GM18867 (cell line): ENCODE results near the gene CD300LB.
"Not testable (repeated sequence)": the region's sequence is repeated elsewhere in the genome, so short reads cannot be mapped to it uniquely, and the experiment has no call there.

ENCODE experiments used
- ATAC-seq: cut with Tn5 transposase; IDR thresholded peaks from one replicate; pipeline ENCODE4 v1.9.1; 2021; ENCODE audit warnings: mild to moderate bottlenecking, moderate library complexity; ENCODE audit not compliant: unreplicated experiment

Gene CD300LB

DNA sequence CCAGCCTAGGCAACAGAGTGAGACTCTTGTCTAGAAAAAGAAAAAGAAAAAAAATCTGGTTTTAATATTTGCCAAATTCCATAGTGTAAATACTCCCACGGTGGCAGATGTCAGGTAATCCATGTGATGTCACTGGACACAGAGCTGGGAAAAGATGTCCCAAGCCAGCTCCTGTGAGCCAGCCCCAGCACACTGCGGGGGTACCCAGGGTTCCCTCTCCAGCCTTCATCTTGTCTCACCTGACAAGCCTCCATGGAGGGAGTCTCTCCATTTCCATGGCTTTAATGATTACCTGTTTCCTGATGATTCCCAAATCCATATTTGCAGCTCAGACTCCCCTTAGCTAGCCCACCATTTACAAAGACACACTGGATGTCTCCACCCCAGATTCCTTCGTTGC, 4.6 kb downstream of the CD300LB start:
- ATAC-seq, result no peak

- ATAC-seq, result no peak
Observed at GRCh38 chr17:74525781-74526288, 5.4 kb downstream of the CD300LB start.

- no peak for ATAC-seq
Observed at GRCh38 chr17:74525465-74525725, 5.9 kb downstream of the CD300LB start.

DNA sequence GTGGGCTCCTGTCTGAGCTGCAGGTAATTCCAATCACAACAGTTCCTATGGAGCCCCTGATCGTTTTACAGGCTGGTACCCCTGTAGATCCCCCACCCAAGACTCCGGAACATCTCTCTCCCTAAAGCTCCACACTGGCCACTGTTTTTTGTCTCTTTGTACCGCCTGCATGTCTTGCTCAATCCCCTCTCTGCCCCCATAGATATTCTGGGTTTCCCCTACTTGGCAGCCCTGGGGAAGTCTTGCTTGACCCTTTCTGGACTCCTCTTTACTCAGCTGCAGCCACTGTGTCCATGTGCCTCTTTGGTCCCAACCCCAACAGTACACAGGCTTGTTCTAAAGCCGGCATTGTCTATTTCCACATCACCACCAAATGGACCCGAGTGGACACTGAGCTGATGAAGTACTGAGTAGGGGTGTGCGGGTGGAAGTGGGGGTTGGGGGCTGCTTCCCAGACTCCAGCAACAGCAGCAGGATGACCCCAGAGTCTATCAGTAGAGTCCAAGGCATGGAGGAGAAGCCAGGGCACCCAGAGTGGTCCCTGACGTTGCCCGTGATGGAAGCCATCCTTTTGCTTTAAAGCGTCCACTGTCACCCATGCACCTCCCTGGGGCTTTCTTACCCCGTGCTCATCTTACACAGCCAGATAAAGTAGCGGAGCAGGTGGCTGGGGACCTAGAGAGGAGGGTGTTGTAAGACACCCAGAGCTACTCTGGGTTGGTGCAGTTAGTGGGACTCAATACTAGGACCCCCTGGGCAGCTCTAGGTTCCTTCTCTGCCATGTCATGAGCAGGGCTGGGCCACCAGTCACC, 6.4 kb downstream of the CD300LB start:
- no peak for ATAC-seq

DNA sequence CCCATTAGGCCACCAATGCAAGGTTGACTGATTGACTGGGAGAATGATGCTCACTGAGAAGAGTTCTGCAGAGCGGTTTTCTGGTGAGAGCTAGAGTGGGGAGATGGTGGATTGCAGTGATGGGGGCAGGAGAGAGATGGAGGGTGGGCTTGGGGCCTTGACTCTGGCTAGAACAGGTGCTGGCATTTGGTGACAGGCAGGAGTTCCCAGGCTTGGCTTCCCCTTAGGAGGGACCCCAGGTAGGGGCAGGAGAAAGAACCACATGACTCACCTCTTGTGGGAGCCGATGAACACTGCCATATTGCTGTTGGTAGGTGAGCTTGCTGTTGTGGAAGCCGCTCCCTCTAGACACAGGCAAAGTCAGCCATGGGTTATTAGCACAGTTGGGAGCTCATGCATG, 8.0 kb downstream of the CD300LB start:
- ATAC-seq, result no peak

DNA sequence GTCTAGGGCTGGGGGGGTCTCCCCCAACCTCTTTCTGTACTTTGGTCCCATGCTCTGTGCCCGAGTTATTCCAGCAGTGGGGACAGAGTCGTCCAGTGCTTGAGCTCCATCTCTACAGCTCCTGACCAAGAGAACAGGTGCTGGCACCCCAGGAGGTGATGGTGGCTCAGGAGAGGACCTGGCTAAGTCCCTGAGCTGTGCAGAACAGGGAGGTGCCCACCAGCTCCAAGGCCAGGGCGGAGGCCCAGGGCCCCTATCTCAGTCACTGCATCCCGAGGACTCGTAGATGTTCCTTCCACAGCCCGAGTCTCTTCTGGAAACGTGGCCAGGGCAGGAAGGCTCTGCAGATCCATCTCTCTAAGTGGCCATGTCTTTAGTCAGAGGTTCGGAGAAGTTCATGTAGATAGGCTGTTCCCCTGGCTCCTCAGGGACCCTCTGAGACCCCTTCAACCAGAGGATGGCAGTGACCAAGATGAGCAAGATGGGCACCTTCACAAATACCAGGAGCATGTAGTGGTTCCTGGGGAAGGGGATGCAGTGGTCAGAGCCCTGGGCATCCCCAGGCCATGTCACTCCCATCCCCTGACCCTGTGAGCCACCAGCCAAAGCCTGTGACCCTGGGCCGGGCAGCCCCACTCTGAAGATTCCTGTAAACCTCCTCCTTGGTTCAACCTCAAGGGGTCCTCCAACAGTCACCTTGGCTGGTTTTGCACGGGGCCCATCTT, 8.7 kb downstream of the CD300LB start:
- ATAC-seq, result no peak

GRCh38 chr17:74521701-74522201, 9.5 kb downstream of the CD300LB start:
- ATAC-seq, result no peak

DNA sequence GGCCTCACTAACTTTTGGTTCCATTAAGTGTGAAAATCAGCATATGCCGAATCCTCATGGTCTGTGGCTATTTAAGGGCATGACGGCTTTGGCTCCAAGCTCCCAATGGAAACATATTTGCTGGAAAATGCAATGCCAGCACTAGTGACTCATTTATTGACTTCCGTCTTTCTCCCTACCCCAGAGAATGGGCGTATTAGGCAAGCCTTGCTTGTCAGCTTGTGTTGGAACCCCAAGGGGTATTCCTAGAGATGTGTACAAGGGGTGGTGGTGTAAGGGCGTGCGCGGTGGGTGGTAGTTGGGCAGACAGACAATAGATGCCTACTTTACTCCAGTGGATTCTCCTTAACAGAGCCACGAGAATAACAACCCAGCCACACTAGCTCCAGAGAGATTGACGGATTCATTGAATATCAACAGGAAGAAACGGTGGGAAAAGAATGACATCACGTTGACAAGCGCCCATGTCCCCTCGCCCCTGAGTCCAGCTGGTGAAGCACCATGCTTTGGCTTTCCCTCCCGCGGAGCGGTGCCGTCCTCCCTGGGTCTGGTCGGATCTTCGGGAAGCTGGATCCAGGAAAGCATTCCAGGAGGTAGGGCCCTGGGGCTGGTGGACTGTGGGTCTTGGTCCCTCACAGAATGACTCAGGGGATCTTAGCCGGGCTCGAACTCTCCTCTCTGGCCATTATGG, 10.3 kb downstream of the CD300LB start:
- ATAC-seq, result no peak

- no peak for ATAC-seq
Observed at GRCh38 chr17:74520016-74520434, 11.2 kb downstream of the CD300LB start.

- ATAC-seq, result not testable (repeated sequence)
Observed at GRCh38 chr17:74518413-74518981, 12.8 kb downstream of the CD300LB start.

GRCh38 chr17:74516561-74517328, 14.5 kb downstream of the CD300LB start:
- ATAC-seq, result no peak

- ATAC-seq, result no peak
Observed at GRCh38 chr17:74515941-74516340, 15.3 kb downstream of the CD300LB start.

DNA sequence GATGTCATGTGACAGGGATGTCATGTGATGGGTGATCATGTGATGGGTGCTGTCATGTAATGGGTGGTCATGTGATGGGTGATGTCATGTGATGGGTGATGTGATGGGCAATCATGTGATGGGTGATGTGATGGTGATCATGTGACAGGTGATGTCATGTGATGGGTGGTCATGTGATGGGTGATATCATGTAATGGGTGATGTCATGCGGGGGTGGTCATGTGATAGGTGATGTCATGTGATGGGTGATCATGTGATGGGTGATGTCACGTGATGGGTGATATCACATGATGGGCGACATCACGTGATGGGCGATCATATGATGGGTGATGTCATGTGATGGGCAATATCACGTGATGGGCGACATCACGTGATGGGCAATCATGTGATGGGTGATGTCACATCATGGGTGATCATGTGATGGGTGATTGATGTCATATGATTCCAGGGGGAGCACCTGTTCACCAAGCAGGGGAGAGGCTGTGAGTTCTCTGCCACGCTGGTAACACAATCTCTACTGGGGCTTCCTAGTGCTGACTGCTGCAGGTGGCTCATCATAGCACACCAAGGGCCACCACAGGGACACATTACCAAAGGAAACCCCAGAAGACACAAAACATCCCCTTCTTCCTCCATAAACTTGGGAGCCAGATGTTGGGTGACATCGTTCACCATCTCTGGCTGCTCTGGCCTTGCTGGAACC, 16.5 kb downstream of the CD300LB start:
- ATAC-seq, result no peak

- no peak for ATAC-seq
Observed at GRCh38 chr17:74513987-74514631, 17.2 kb downstream of the CD300LB start.

DNA sequence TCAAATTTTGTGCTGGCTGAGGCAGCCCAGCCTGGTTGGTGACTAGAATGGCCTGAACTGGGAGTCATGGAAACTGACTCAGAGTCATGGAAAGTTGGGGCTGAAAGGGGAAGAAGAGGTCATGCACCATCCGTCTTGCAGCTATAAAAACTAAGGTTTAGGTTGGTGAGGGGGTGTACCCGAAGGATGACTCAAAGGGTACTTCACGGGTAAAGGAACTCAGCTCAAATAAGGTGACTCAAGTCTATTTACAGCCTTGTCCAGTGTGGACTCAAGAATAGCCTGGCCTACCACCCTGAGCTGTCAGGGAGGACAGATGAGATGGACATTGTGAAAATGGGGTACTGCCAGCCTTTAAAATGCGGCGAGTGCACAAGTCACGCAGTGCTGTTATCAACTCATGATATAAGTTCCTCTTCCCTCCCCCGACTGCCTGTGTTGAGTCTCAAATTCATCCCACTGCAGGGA, 18.6 kb downstream of the CD300LB start:
- ATAC-seq, result no peak

DNA sequence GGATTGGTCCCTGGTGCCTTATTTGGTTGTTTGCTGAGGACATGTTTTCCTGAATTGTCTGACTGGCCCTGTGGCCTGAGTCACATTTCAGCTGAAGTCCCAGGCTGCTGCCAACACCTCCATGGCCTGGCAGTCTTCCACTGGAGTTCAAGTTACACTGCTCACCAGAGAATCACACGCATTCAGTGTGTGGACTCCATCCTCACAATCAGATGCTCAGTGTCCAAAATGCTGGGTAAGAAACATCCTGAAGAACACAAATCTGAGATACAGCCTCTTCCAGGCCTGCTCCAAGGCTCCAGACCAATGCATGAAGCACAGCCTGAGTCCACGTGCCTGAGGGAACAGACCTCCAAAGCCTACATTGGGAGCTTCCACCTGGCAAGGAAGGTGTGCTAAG, 19.2 kb downstream of the CD300LB start:
- no peak for ATAC-seq

- no peak for ATAC-seq
Observed at GRCh38 chr17:74508156-74508555, 23.1 kb downstream of the CD300LB start.

- ATAC-seq, result not testable (repeated sequence)
Observed at GRCh38 chr17:74503949-74504348, 27.3 kb downstream of the CD300LB start.

GRCh38 chr17:74502861-74503260, 28.4 kb downstream of the CD300LB start:
- no peak for ATAC-seq
